ENCODE data around the gene CALM1.

CALM1 gene

DNA sequence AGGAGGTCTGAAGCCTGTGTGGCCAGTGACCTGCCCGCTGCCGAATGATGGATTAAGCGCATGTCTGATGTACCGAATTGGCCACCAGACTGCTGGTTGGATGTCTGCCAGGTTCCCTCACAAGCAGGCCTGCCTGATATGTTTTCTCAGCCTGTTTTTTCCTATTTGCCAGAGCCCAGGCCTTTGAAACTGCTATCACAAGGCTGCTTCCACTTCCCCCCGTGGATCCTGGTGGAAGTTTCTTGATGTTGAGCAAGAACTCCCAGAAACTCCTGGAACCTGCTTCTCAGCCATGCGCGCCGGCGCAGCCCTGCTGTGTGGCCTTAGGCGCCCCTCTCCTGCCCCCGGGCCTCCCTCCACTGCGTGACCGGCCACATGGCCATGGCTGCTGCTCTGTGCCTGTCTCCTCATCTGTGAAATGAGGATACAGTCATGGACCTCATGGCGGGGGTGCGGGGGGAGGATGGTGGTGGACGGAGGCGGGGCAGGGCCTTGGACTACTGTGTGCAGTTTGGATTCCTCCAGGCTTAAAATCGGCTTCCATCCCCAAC lies 56.6 kb downstream of the CALM1 start:
- no peak overlapping the region for H2BK5ac ChIP-seq (ENCODE audit: low read depth, low read length, poor library complexity)
- peak overlapping the region; percentile 61 for H4K91ac ChIP-seq (ENCODE audit: low read depth, low read length)
- no CpG with 5 or more reads among the region's 18 CpGs for WGBS (ENCODE audit: extremely low coverage, insufficient coverage, insufficient read length)
- no peak overlapping the region for H3K27ac ChIP-seq (ENCODE audit: low read depth, low read length)
- H3K18ac ChIP-seq (ENCODE audit: low read length), result no peak overlapping the region
- no peak overlapping the region for H3K4me3 ChIP-seq (ENCODE audit: low read depth, low read length)
- H3K23ac ChIP-seq (ENCODE audit: low read length), result no peak overlapping the region
- no peaks in the 10 kb centered on the region for H3K27me3 ChIP-seq (ENCODE audit: insufficient read depth, low read length)
- H3K4me1 ChIP-seq (ENCODE audit: control insufficient read depth in 1 of 2, insufficient read depth in 2 of 2, low read length in 2 of 2), result peaks cover 10 to 16% of the 10 kb centered on the region in 2 experiments
- no peak overlapping the region for H2AK5ac ChIP-seq (ENCODE audit: low read length)
- peaks cover 12% of the 10 kb centered on the region for H3K79me1 ChIP-seq (ENCODE audit: low read length)
- no peak overlapping the region for H3K4me2 ChIP-seq (ENCODE audit: low read length)
- H4K8ac ChIP-seq (ENCODE audit: low read depth, low read length), result peak overlapping the region; percentile 80
- peak overlapping the region; percentile 43 for H2BK120ac ChIP-seq (ENCODE audit: insufficient read depth, low read length, poor library complexity)
- H3K36me3 ChIP-seq (ENCODE audit: control insufficient read depth in 1 of 2, insufficient read depth in 2 of 2, low read length in 2 of 2), result no peaks in the 10 kb centered on the region
- H2AFZ ChIP-seq (ENCODE audit: insufficient read depth, low read length, poor library complexity), result no peak overlapping the region
- no peak overlapping the region for H3K4ac ChIP-seq (ENCODE audit: low read depth, low read length)
- H4K12ac ChIP-seq (ENCODE audit: low read depth, low read length), result no peak overlapping the region
- no peak overlapping the region for H3K9ac ChIP-seq (ENCODE audit: low read length)
- H2BK12ac ChIP-seq (ENCODE audit: low read length), result no peak overlapping the region
- no peaks in the 10 kb centered on the region for H3K79me2 ChIP-seq (ENCODE audit: control insufficient read depth, insufficient read depth, low read length, poor library complexity)
- DNase-seq, result no peak
- no peak overlapping the region for H3K14ac ChIP-seq (ENCODE audit: low read length)
- peaks cover 2% of the 10 kb centered on the region for H3K9me3 ChIP-seq (ENCODE audit: insufficient read depth, low read depth, low read length)

DNA sequence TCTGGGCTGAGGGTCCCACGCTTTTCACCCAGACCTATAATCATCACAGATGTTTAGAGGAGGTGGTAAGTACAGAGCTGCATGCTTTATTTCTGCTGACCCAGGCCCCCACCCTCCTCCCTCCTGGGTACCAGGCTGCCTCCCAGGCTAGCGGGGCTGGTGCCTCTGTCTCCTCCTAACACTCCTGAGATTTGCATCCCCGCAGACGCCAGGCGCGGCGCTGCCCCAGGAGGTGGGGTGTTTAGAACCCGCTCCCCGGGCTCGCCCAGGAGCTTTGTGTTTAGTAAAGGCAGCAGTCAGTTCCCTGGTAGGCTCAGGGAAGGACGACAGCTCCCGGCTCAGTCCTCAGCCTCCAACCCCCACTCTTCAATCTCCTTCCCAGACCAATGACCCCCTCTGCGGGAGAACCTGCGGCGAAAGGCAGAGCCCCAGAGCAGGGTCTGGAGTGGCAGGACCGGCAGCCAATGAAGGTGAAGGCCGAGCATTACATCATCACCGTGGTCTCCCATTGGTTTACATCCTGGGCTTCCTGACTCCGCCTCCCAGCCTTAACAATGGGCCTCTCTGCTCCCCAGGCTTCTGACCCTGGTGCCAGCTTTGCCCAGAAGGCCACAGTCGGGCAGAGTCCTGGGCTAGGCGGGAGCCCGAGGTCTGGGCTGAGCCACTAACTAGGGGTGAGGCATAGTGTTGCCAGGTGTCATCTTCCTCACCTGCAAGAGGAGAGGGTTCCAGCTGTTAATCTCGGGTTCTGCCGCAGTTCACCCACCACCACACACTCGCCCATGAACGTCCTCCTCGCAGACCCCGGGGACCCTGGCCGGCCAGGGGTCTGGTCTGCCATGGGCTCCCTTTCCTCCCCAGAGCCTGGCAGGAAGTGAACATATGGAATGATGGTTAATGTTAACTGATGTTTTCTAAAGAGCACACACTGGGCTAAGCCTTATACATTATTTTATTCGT lies 57.5 kb downstream of the CALM1 start:
- H3K27ac ChIP-seq (ENCODE audit: low read depth, low read length), result no peak overlapping the region
- H3K14ac ChIP-seq (ENCODE audit: low read length), result peak overlapping the region; percentile 40
- no CpG with 5 or more reads among the region's 30 CpGs for WGBS (ENCODE audit: extremely low coverage, insufficient coverage, insufficient read length)
- peaks cover 12% of the 10 kb centered on the region for H3K79me1 ChIP-seq (ENCODE audit: low read length)
- no peak overlapping the region for H2BK5ac ChIP-seq (ENCODE audit: low read depth, low read length, poor library complexity)
- peak overlapping the region; percentile 43 for H2BK120ac ChIP-seq (ENCODE audit: insufficient read depth, low read length, poor library complexity)
- H3K23ac ChIP-seq (ENCODE audit: low read length), result no peak overlapping the region
- H4K91ac ChIP-seq (ENCODE audit: low read depth, low read length), result peak overlapping the region; percentile 61
- peak; percentile 38 to 67 for DNase-seq
- H3K18ac ChIP-seq (ENCODE audit: low read length), result peak overlapping the region; percentile 39
- peak overlapping the region; percentile 18 for H3K4ac ChIP-seq (ENCODE audit: low read depth, low read length)
- H3K36me3 ChIP-seq (ENCODE audit: control insufficient read depth in 1 of 2, insufficient read depth in 2 of 2, low read length in 2 of 2), result no peaks in the 10 kb centered on the region
- H4K8ac ChIP-seq (ENCODE audit: low read depth, low read length), result peak overlapping the region; percentile 87
- H3K4me3 ChIP-seq (ENCODE audit: low read depth, low read length), result peak overlapping the region; percentile 63
- peak overlapping the region; percentile 41 for H3K9ac ChIP-seq (ENCODE audit: low read length)
- H3K4me2 ChIP-seq (ENCODE audit: low read length), result peak overlapping the region; percentile 90
- H4K12ac ChIP-seq (ENCODE audit: low read depth, low read length), result peak overlapping the region; percentile 46
- no peaks in the 10 kb centered on the region for H3K27me3 ChIP-seq (ENCODE audit: insufficient read depth, low read length)
- H2AFZ ChIP-seq (ENCODE audit: insufficient read depth, low read length, poor library complexity), result peak overlapping the region; percentile 86
- peaks cover 10 to 16% of the 10 kb centered on the region in 2 experiments for H3K4me1 ChIP-seq (ENCODE audit: control insufficient read depth in 1 of 2, insufficient read depth in 2 of 2, low read length in 2 of 2)
- H2BK12ac ChIP-seq (ENCODE audit: low read length), result peak overlapping the region; percentile 9
- H3K79me2 ChIP-seq (ENCODE audit: control insufficient read depth, insufficient read depth, low read length, poor library complexity), result no peaks in the 10 kb centered on the region
- peak overlapping the region; percentile 41 for H2AK5ac ChIP-seq (ENCODE audit: low read length)
- peaks cover 2% of the 10 kb centered on the region for H3K9me3 ChIP-seq (ENCODE audit: insufficient read depth, low read depth, low read length)

DNA sequence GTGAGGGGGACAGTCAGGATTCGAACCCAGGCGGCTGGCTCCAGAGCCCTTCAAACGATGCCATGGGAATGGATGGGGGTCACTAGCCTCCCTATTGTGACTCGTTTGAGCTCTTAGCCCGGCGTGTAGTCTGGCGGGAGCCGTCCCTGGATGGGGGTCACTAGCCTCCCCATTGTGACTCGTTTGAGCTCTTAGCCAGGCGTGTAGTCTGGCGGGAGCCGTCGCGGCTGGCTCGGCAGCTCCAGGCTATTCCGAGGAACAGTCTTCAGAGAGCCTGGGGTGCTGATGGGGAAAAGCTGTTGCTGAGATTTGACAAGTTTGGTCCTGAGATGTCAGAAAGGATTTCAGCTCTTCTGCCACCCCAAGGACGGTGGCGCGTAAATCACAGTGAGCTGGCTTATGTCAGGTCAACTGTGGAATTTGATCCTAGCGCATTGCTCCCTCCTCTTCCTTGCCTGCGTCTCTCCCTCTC lies 58.3 kb downstream of the CALM1 start:
- peaks cover 2% of the 10 kb centered on the region for H3K9me3 ChIP-seq (ENCODE audit: insufficient read depth, low read depth, low read length)
- H2BK12ac ChIP-seq (ENCODE audit: low read length), result peak overlapping the region; percentile 25
- H3K4me2 ChIP-seq (ENCODE audit: low read length), result no peak overlapping the region
- peaks cover 10 to 16% of the 10 kb centered on the region in 2 experiments for H3K4me1 ChIP-seq (ENCODE audit: control insufficient read depth in 1 of 2, insufficient read depth in 2 of 2, low read length in 2 of 2)
- no peaks in the 10 kb centered on the region for H3K79me2 ChIP-seq (ENCODE audit: control insufficient read depth, insufficient read depth, low read length, poor library complexity)
- no peak overlapping the region for H3K27ac ChIP-seq (ENCODE audit: low read depth, low read length)
- peaks cover 12% of the 10 kb centered on the region for H3K79me1 ChIP-seq (ENCODE audit: low read length)
- no peak overlapping the region for H2BK120ac ChIP-seq (ENCODE audit: insufficient read depth, low read length, poor library complexity)
- H3K27me3 ChIP-seq (ENCODE audit: insufficient read depth, low read length), result no peaks in the 10 kb centered on the region
- H4K8ac ChIP-seq (ENCODE audit: low read depth, low read length), result peak overlapping the region; percentile 39
- peak overlapping the region; percentile 42 for H4K91ac ChIP-seq (ENCODE audit: low read depth, low read length)
- H3K23ac ChIP-seq (ENCODE audit: low read length), result no peak overlapping the region
- no peak for DNase-seq
- no peak overlapping the region for H2AFZ ChIP-seq (ENCODE audit: insufficient read depth, low read length, poor library complexity)
- H4K12ac ChIP-seq (ENCODE audit: low read depth, low read length), result no peak overlapping the region
- H3K4me3 ChIP-seq (ENCODE audit: low read depth, low read length), result no peak overlapping the region
- H3K4ac ChIP-seq (ENCODE audit: low read depth, low read length), result no peak overlapping the region
- WGBS (ENCODE audit: extremely low coverage, insufficient coverage, insufficient read length), result no CpG with 5 or more reads among the region's 21 CpGs
- H3K18ac ChIP-seq (ENCODE audit: low read length), result no peak overlapping the region
- H2BK5ac ChIP-seq (ENCODE audit: low read depth, low read length, poor library complexity), result no peak overlapping the region
- no peaks in the 10 kb centered on the region for H3K36me3 ChIP-seq (ENCODE audit: control insufficient read depth in 1 of 2, insufficient read depth in 2 of 2, low read length in 2 of 2)
- H3K14ac ChIP-seq (ENCODE audit: low read length), result no peak overlapping the region
- H2AK5ac ChIP-seq (ENCODE audit: low read length), result peak overlapping the region; percentile 20
- no peak overlapping the region for H3K9ac ChIP-seq (ENCODE audit: low read length)

DNA sequence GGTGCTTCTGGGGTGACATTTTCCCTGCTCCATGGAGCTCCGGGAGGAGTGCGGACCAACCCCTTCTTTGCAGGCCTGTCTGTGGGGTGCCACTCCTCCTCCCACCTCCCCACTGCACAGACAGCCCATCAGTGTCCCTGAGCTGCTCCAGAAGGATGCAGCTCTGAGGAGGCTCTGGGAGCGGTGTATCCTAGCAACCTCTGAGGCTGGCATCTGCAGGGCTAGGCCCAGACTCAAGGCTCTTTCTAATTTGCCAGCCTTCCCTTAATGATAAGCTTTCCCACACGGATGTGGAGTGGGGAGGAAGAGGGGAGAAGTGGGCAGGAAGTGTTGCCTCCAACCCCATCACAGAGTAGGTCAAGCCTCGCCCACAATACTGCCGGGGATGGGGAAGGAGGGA lies 59.7 kb downstream of the CALM1 start:
- Histone ChIP-seq H3K4ac (ENCODE audit: low read depth, low read length) (no peak overlapping the region), H3K4me3 (ENCODE audit: low read depth, low read length) (no peak overlapping the region), H2BK12ac (ENCODE audit: low read length) (no peak overlapping the region), H3K79me1 (ENCODE audit: low read length) (peaks cover 12% of the 10 kb centered on the region), H3K36me3 (ENCODE audit: control insufficient read depth in 1 of 2, insufficient read depth in 2 of 2, low read length in 2 of 2) (no peaks in the 10 kb centered on the region), H3K9me3 (ENCODE audit: insufficient read depth, low read depth, low read length) (peaks cover 2% of the 10 kb centered on the region), H3K14ac (ENCODE audit: low read length) (no peak overlapping the region), H2AK5ac (ENCODE audit: low read length) (no peak overlapping the region), H3K27ac (ENCODE audit: low read depth, low read length) (no peak overlapping the region), H3K18ac (ENCODE audit: low read length) (no peak overlapping the region), H3K27me3 (ENCODE audit: insufficient read depth, low read length) (no peaks in the 10 kb centered on the region), H3K4me2 (ENCODE audit: low read length) (no peak overlapping the region), H3K9ac (ENCODE audit: low read length) (no peak overlapping the region), H3K79me2 (ENCODE audit: control insufficient read depth, insufficient read depth, low read length, poor library complexity) (no peaks in the 10 kb centered on the region), H4K12ac (ENCODE audit: low read depth, low read length) (no peak overlapping the region), H2BK5ac (ENCODE audit: low read depth, low read length, poor library complexity) (no peak overlapping the region), H4K8ac (ENCODE audit: low read depth, low read length) (no peak overlapping the region), H3K23ac (ENCODE audit: low read length) (no peak overlapping the region), H2AFZ (ENCODE audit: insufficient read depth, low read length, poor library complexity) (no peak overlapping the region), H2BK120ac (ENCODE audit: insufficient read depth, low read length, poor library complexity) (no peak overlapping the region), H4K91ac (ENCODE audit: low read depth, low read length) (no peak overlapping the region), H3K4me1 (ENCODE audit: control insufficient read depth in 1 of 2, insufficient read depth in 2 of 2, low read length in 2 of 2) (peaks cover 10 to 16% of the 10 kb centered on the region in 2 experiments)
- DNase-seq, result no peak
- no CpG with 5 or more reads among the region's 6 CpGs for WGBS (ENCODE audit: extremely low coverage, insufficient coverage, insufficient read length)

Measured in trophoblast cell (in vitro differentiated cells and primary cell).